Right lobe of liver (tissue), 6 donors: ENCODE data around the gene TMCC2. TPM values are rescaled to one million over a fixed set of nuclear protein-coding genes. Genes with fewer than 3 reads are reported as not detected.

Experiments
- ATAC-seq, 4 donors: fragments of 200-7000 bp; cut with Tn5 transposase; one replicate each; pipeline ENCODE4 v1.9.1; 2020; ENCODE audit warnings: mild to moderate bottlenecking in 4 of 4, moderate library complexity in 4 of 4
- DNase-seq, 3 donors: peaks; one replicate each; pipeline ENCODE4 v3.0.0-alpha.2; 2020
- H3K27ac ChIP-seq, 3 donors: fragments of 200-600 bp; one replicate each; pipeline ENCODE4 v1.8.0; 2022
- H3K27me3 ChIP-seq, 2 donors: fragments of 200-600 bp; one replicate each; pipeline ENCODE4 v1.8.0; 2022
- H3K36me3 ChIP-seq, 4 donors: fragments of 200-600 bp; sonication (generic) in 1 of 4; one replicate each; pipeline versions ENCODE4 v1.5.1 to v1.8.0; 2017 to 2022; ENCODE audit warnings: control low read depth in 1 of 4
- H3K4me1 ChIP-seq, 4 donors: fragments of 200-600 bp; sonication (generic) in 1 of 4; one replicate each; pipeline versions ENCODE4 v1.5.1 to v1.8.0; 2017 to 2022; ENCODE audit warnings: control low read depth in 1 of 4
- H3K4me3 ChIP-seq, 3 donors: fragments of 200-600 bp; one replicate each; pipeline ENCODE4 v1.8.0; 2022
- H3K9me3 ChIP-seq, 4 donors: fragments of 200-600 bp; sonication (generic) in 1 of 4; one replicate each; pipeline versions ENCODE4 v1.5.1 to v1.8.0; 2017 to 2022; ENCODE audit warnings: control low read depth in 1 of 4
- CTCF ChIP-seq, 4 donors: fragments of 200-600 bp in 3 of 4; fragments of 450-650 bp in 1 of 4; IDR thresholded peaks; one replicate each; pipeline versions ENCODE4 v1.5.1 to v1.8.0; 2016 to 2022; ENCODE audit warnings: antibody characterized with exemption in 4 of 4, mild to moderate bottlenecking in 2 of 4
- POLR2A ChIP-seq: fragments of 450-650 bp; IDR thresholded peaks from one replicate; pipeline ENCODE4 v1.6.1; 2017; ENCODE audit warnings: antibody characterized with exemption, mild to moderate bottlenecking
- WGBS: methylation state at CpG from one replicate; pipeline ENCODE4 v1.1.6; 2018; ENCODE audit warnings: low coverage, low lambda C conversion rate; ENCODE audit not compliant: insufficient coverage; ENCODE audit errors: missing lambda C conversion rate; 5-methylcytosine and 5-hydroxymethylcytosine counted together
- intact Hi-C, 2 donors: fragments of 100-400 bp; cut with DNase I; formaldehyde crosslinking; loops; one replicate each; pipeline versions ENCODE4 v1.11.2 to v1.14.1; 2022
- total RNA-seq, 6 experiments: library from RNA; depleted of rRNA in 2 of 6; stranded (reverse); fragments of >200 nt in 2 of 6; fragmentation: NEBNext Ultra II Directional in 3 of 6; extraction: Animal tissue kit (Norgen Biotek cat#: 25700) in 3 of 6; gene quantifications; one replicate each; pipeline versions ENCODE4 v1.1.0 to v1.2.4, GENCODE V29; 2016 to 2023
- donor health status: DM: no; HTN: yes; CAD: no.
- donor health status: DM: no; HTN: no; CAD: no.
- donor health status: DM: no; HTN: no; CAD: no.
- donor health status: DM: no; HTN: yes; CAD: no.
- donor health status: DM: no; HTN: yes; CAD: no.

TMCC2 gene
- total RNA-seq, 6 experiments from 2014 or later: 0.14 to 5.9 (median 0.30) TPM

- Histone ChIP-seq H3K4me1 (peaks cover 0 to 22% (median 2%) of the 10 kb centered on the region in 4 donors), H3K27ac (peak overlapping the region in 2 of 3 donors; percentile 16 to 49), H3K27me3 (no peaks in the 10 kb centered on the region), H3K4me3 (no peak overlapping the region), H3K36me3 (no peaks in the 10 kb centered on the region), H3K9me3 (no peaks in the 10 kb centered on the region)
- no peak for TF ChIP-seq POLR2A
- TF ChIP-seq CTCF (IDR thresholded peaks at IDR 0.05): no peak
- ATAC-seq (peak; percentile 92 to 97 (median 95)), DNase-seq (peak in 1 of 3 donors; percentile 64)
- intact Hi-C loops: no loop called here
- 49% methylated on average over 9 of the region's 9 CpGs for WGBS
Observed at GRCh38 chr1:205190845-205191577, 36.7 kb upstream of the TMCC2 start.

- peak; percentile 43 to 58 (median 47) for ATAC-seq
- Histone ChIP-seq H3K9me3 (no peaks in the 10 kb centered on the region), H3K27ac (peak overlapping the region in 2 of 3 donors; percentile 9 to 11), H3K36me3 (no peaks in the 10 kb centered on the region), H3K4me3 (no peak overlapping the region), H3K27me3 (no peaks in the 10 kb centered on the region), H3K4me1 (peaks cover 0 to 22% (median 2%) of the 10 kb centered on the region in 4 donors)
- WGBS: 34% methylated on average over 2 of the region's 2 CpGs
- intact Hi-C loops: no loop called here
- TF ChIP-seq POLR2A: no peak
- DNase-seq: no peak
Observed at GRCh38 chr1:205191622-205192021, 36.1 kb upstream of the TMCC2 start.

- TF ChIP-seq POLR2A: no peak
- no peak for TF ChIP-seq CTCF (IDR thresholded peaks at IDR 0.05)
- Histone ChIP-seq H3K36me3 (no peaks in the 10 kb centered on the region), H3K27ac (peak overlapping the region in 1 of 3 donors; percentile 11), H3K9me3 (no peaks in the 10 kb centered on the region), H3K4me1 (peaks cover 0 to 22% (median 2%) of the 10 kb centered on the region in 4 donors), H3K4me3 (no peak overlapping the region), H3K27me3 (no peaks in the 10 kb centered on the region)
- no peak for DNase-seq
- intact Hi-C loops: no loop called here
- ATAC-seq: no peak
- WGBS: 95% methylated on average over 8 of the region's 8 CpGs
Observed at GRCh38 chr1:205192287-205192686, 35.5 kb upstream of the TMCC2 start.

- ATAC-seq: no peak
- intact Hi-C loops: no loop called here
- DNase-seq: no peak
- Histone ChIP-seq H3K36me3 (no peaks in the 10 kb centered on the region), H3K27me3 (no peaks in the 10 kb centered on the region), H3K4me1 (no peaks in the 10 kb centered on the region), H3K9me3 (no peaks in the 10 kb centered on the region), H3K4me3 (no peak overlapping the region), H3K27ac (no peak overlapping the region)
- TF ChIP-seq POLR2A (no peak), CTCF (IDR thresholded peaks at IDR 0.05) (no peak)
- WGBS: 70% methylated on average over 7 of the region's 9 CpGs
Observed at GRCh38 chr1:205199090-205199930, 28.4 kb upstream of the TMCC2 start.

- H3K4me1 ChIP-seq: no peaks in the 10 kb centered on the region
- no peaks in the 10 kb centered on the region for H3K9me3 ChIP-seq
- no peaks in the 10 kb centered on the region for H3K36me3 ChIP-seq
- no peak overlapping the region for H3K4me3 ChIP-seq
- WGBS: 91% methylated on average over 4 of the region's 7 CpGs
- intact Hi-C loops: no loop called here
- no peaks in the 10 kb centered on the region for H3K27me3 ChIP-seq
- DNase-seq (no peak), ATAC-seq (no peak)
- TF ChIP-seq CTCF (IDR thresholded peaks at IDR 0.05) (no peak), POLR2A (no peak)
- no peak overlapping the region for H3K27ac ChIP-seq
Observed at GRCh38 chr1:205199931-205200299, 27.8 kb upstream of the TMCC2 start.
